Measurements from ENCODE around the gene RPS16. TPM values are rescaled to one million over a fixed set of nuclear protein-coding genes. Genes with fewer than 3 reads are reported as not detected.

Gene RPS16
- total and polyA plus RNA-seq, 2 of the 8 experiments (the other 6 are each of a cell fraction or from before 2014, with no cell fraction given) = 2,433 to 7,810 TPM

- TF ChIP-seq POLR2AphosphoS5 (IDR thresholded peaks at IDR 0.05; ENCODE audit: low read depth, low read length) (no peak), BCL11A (IDR thresholded peaks at IDR 0.05; ENCODE audit: low read depth in 2 of 2, low read length in 2 of 2) (no peak), CHD2 (IDR thresholded peaks at IDR 0.05; ENCODE audit: low read length) (no peak), GTF2F1 (IDR thresholded peaks at IDR 0.05; ENCODE audit: borderline replicate concordance, low read depth, low read length) (no peak), TCF12 (IDR thresholded peaks at IDR 0.05; ENCODE audit: low read depth, low read length) (no peak), TAF7 (optimal IDR thresholded peaks at IDR 0.05; ENCODE audit: borderline replicate concordance, low read depth, low read length) (no peak)
Observed at GRCh38 chr19:39471756-39472536, 36.2 kb upstream of the RPS16 start (continued).

Measured in H1 (cell line).